NCI-H2107 treated with DMSO at 0.1 percent for 48 hours (cell line): ENCODE measurements around the gene IPO8.

Experiments
- DNase-seq: peaks from one replicate; lab custom pipeline; 2025; ENCODE audit not compliant: unreplicated experiment; lab: John Stamatoyannopoulos, UW

The IPO8 gene

DNA sequence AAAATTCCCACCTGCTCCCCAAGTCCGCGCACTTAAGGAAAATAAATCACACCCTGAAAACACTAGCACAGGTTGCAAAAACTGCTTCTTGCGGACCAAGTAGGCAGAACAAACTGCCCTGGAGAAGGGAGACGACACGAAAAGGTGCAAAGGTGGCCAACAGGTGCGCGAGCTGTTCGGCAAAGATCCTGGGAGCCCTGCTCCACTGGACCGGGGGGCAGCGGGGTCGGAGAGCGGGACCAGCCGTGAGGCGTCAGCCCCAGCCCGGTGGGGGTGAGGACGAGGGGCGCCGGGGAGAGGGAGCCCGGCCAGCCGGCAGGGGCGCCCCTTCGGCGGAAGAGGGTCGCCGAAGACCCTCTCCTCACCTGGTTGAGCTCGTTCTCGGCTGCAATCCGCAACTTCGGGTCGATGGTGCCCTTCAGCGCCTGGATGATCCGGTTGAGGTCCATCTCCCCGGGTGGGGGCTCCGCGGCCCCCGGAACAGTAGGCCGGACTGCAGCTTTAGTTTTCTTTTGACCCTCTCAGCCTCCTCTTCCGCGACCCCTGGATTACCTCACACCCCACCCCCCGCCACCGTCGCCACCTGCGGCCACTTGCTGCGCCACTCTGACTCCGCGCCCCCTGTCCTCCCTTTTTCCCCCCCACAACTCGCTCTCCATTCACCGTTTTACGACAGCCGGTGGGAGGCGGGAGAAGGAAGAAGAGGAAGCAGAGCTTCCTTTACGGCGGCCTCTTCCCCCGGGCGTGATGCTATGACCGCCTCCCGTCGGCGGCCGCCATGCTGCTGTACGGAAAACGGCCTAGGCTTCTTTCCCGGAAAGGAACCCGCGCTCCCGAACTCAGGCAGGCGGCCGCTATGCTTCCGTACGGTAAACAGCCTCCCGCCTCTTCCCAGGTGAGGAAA, at the start of gene IPO8:
TSS of gene IPO8 (minus strand) at position 671 of the 904 bp plus-strand sequence. CDS start at position 449, 222 bp downstream.
- peak; percentile 86 for DNase-seq

GRCh38 chr12:30744321-30744720, 48.7 kb upstream of the IPO8 start:
- no peak for DNase-seq

DNA sequence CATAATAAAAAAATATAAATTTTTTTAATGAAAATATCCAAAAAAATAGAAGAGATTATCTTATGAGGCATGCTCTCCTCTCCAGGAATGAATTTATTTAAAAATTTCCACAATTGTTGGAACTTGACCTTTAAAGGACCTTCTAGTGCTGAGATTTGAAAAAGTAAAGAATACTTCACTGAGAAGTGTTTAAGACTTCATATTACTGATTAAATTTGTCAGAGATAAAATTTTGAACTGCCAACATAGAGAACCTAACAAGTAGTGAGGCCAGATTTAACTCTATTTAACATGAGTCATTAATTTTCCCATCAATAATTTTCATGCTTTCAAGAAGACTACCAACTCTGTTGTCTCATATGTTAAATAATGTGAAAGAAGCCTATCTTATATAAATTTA, 44.6 kb upstream of the IPO8 start:
- no peak for DNase-seq

DNA sequence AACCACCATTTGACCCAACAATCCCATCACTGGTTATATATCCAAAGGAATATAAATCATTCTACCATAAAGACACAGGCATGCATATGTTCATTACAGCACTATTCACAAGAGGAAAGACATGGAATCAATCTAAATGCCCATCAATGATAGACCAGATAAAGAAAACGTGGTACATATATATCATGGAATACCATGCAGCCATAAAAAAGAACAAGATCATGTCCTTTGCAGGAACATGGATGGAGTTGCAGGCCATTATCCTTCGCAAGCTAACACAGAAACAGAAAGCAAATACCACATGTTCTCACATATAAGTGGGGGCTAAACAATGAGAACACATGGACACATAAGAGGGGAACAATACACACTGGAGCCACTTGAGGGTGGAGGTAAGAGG, 43.4 kb upstream of the IPO8 start:
- DNase-seq: no peak

GRCh38 chr12:30732954-30733637, 37.4 kb upstream of the IPO8 start:
- no peak for DNase-seq

DNA sequence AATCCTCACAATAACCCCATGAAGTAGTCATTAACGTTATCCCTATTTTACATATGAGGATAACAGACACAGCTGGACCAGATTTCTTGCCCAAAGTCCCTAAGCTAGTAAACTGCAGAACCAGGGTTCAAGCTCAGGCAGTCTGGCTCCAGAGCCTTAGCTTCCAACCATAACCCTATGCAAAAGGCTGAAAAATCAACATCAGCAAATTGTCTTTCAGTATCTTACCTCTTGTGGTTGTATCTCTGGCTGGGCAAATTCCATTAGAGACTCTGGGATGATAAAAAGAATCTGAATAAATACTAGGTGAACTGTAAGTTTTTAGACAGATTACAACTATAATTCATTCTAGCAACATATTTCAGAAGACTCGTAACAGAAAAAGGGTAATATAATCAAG, 34.3 kb upstream of the IPO8 start:
- DNase-seq: no peak

- no peak for DNase-seq
Observed at GRCh38 chr12:30729547-30729946, 33.9 kb upstream of the IPO8 start.

DNA sequence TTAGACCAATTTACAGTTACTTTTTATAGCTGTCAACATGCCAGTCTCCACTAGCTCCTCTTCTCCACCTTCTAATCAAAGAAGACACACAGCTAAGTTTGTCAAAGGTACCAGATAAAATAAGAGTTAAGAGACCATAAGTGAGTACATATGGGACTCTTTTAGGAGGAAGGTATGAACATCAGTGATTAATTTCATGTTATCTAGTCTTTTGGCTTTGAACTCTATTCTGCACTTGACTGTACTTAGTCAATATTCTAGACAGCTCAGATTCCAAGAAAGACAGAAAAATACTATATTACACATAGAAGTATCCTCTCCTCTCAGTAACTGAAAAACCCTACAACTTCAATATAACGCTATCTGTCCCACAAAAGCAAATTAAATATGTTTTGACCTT, 31.0 kb upstream of the IPO8 start:
- no peak for DNase-seq

- no peak for DNase-seq
Observed at GRCh38 chr12:30725739-30726138, 30.1 kb upstream of the IPO8 start.

DNA sequence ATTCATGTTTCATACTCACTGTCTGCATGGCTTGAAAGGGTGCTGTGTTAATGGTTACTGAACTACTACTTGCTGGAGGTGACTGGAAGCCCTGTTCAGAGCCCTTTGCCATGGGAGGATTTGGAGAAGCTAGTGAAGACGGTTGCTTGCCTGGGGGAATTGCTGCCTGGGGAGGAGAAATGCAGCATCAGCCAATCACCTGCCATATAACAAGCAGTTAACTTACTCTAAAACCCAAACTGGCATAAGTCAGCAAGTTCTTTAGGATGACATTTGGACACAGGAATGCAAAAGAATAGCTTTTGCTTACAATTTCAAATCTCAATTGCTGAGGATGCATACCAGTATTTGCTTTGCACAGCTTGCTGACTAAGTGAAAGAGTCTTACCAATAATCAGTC, 23.4 kb upstream of the IPO8 start:
- DNase-seq: no peak

DNA sequence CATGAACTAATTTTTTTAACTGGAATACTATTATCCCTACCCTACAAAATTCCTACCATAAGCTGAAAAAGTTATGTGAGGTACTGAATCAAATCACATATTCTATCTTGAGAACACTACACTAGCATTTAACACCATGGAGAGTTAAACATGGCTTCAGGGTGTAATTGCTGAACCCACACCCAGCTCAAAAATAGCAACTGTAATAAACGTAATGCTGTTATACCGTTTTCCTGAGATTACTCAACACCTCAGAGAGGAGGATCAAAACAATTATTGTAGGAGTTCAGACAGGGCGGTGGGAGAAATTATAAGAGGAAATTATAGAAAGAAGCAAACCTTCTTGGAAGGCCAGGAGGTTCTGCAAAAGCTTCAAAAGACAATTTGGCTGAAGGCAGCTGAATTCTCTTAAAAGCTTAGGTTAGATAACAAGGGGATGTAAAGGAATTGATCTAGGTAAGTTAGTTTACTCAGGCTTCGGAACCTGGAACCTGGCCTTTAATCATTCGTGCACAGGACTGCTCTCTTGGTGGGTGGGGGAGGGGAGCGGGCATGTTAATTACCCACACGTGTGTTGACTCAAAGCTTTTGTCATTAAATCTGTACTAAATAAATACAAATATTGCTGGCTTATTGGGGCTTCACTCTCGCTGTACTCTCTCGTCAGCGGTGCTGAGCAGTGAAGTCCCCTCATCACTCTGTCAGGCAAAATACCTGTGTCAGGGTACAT, 12.1 kb upstream of the IPO8 start:
- no peak for DNase-seq

DNA sequence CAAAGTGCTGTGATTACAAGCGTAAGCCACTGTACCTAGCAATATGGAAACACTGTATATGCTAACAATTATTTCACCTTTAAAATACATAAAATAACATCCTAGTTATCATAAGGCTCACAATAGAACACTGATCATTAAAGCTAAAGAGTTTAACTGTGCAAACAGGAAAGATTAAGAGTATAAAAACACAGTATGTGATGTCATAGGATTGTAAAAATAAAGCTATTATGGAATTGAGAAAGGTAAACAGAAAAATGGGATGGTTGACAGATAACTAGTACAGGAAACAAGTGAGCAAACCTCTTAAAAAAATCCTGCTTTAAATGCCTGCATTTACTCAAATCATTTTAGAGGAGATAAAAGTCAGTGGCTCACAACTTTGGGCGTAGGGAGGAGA, 10.8 kb upstream of the IPO8 start:
- DNase-seq: no peak

DNA sequence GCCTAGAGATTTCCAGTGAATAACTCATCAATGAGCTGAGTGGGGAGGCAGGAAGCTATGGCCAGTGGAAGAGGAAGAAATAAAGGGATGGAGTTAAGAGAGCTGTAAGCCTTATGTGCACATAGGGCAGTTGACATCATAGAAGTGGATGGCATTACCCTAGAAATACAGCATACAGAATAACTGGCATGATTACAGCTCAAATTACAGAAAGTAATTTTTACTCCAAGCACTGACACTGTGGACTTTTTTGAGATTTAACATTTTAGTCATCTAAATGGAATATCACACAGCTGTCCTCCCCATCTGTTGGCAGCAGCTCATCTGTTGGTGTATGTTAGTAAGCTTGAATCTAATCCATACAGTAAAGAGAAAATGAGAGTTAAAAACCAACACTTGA, 5.4 kb upstream of the IPO8 start:
- DNase-seq: no peak

DNA sequence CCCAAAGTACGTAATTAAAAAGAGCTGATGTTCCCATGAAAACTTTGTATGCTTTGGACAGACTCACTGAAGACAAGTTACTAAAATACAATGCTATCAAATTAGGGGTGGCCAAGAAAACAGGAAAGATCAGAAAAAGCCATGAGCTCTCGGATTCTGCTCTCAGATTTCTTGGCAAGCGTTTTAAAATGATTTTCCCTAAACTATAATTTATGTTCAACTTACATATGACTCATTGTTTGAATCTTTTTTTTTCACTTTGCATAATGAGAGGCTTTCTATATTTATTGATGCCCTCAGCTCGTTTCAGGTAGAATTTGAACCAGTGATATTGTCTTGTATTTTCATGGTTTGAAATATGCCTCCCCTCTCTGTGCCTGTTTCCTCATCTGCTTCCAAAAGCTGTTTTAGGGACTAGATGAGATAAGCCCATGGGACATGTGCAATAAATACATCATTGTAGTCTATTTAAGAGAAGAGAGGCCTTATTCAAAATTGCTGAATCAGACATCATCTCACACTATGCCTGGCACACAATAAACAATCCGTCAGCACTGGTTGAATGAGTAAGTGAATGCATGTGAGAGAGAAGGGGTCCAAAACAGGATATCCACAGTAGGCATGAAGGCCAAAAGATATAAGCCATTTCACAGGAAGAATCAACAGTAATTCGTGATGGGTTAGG, 4.7 kb upstream of the IPO8 start:
- DNase-seq: no peak

DNA sequence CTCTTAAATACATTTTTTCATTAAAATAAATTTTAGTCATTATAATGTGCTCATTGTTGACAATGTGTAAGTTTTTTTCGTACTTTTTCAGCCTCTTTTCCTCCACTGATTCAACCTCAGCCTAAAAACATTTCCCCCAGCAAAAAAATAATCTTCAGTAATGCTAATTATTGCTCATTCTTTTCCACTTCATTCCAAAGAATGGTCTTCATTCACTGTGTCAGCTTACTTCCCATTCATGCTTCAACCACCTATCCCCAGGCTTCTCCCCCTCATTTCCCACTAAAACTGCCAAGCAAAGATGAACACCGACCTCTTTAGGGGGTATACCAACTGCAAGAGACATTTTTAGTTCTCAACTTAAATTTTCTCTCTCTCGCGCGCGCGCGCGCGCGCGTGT, 2.7 kb upstream of the IPO8 start:
- no peak for DNase-seq

- DNase-seq: no peak
Observed at GRCh38 chr12:30696943-30697342, 1.3 kb upstream of the IPO8 start.

DNA sequence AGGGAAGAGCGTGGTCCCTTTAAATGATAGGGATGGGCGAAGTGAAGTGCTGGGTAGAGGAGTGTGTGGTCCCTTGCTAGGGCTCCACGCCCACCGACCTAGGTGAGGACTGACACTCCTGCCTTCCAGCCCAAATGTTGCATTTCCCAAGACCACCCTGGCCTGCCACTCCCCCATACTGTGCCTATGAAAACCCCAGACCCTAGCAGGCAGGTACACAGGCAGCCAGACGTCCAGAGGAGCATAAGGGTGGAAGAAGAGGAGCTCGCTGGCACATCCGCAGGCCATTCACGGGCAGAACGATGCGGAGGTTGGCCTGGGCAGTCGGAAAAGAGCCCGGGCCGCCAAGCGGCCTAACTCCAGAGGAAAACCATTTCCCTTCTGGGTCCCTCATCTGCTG, 817 bp upstream of the IPO8 start:
- no peak for DNase-seq

DNA sequence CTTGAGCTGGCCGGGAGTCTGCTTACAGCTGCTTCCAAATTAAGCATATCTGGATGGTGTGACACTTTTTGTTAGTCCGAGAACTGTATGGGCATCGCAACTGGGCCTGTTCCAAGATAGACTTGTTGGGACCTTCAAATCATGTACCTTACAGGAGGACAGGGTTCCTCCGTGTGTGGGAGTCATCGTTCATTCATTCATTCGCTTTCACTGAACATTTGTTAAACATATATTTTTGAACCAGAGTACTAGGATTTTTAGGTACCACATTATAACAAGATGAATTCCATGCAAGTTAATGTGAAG, 387 bp upstream of the IPO8 start:
- no peak for DNase-seq

DNA sequence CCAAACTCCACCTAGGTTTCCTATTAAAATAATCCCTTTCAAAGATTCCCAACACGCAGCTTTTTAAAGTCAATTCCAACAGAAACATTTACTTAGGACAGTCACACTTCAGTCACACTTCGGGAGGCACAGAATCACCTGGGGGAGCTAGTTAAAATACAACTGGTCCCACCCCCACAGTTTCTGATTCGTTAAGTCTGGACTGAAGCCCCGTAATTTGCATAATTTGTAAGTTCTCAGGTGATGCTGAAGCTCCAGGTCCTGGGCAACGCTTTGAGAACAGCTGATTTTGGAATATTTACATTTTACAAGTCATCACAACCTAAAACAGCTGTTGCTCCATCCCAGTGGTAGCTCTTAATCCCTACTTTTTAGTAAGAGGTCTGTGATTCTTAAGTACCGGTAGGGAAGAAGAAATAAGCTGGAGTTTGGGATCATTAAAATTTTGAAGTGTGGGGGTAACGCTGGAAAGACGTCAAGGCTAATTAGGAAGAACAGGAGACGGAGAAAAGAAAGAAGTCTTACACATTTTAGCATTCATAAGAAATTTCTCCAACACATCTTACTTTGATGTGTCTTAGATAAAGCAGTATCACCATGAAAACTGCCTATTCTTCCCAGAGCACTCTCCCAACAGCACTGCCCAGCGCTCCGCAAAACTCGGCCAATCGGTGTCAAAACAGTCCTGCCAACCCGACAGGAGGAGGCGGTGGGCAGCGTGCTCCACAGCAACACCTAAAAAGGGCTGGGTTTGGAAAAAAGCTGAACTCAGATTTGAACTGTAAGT, 1.1 kb downstream of the IPO8 start:
- DNase-seq: peak; percentile 41

DNA sequence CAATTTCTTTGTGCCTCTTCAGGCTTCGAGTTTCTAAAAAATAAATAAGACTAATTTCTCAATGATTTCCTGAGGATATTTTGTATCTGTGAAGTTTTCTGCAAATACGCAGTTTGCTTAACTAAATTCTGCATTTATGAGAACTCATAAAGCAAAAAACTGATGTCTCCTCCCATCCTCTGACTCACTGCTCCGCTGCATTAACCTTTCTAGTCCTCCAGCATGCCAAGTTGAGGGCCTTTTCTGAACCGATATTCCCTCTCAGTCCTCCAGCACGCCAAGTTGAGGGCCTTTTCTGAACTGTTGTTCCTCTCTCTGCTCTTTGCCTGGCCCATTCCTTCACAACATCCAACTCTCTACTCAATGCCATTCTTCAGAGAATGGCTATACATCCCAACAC, 3.2 kb downstream of the IPO8 start:
- DNase-seq: no peak
